Endothelial cell of umbilical vein (primary cell): ENCODE data around the gene NF2. TPM values are rescaled to one million over a fixed set of nuclear protein-coding genes. Genes with fewer than 3 reads are reported as not detected.

ENCODE experiments used
- BruUV-seq: library from RNA; stranded (reverse); fragments of 400-500 nt; replicated peaks from 2 replicates; lab custom pipeline; 2021; lab: Mats Ljungman, UMichigan
- CTCF ChIA-PET: fragments of 300-600, 350-600 bp; sonication (Branson Sonifier 250); formaldehyde crosslinking; loops from one replicate; lab custom pipeline; 2021; ENCODE audit warnings: antibody characterized with exemption, inconsistent platforms; lab: Charles Lee
- POLR2A ChIA-PET: fragments of 300-600, 350-600 bp; sonication (Branson Sonifier 250); formaldehyde crosslinking; loops from one replicate; lab custom pipeline; 2021; ENCODE audit warnings: antibody characterized with exemption, inconsistent platforms; lab: Charles Lee
- DNase-seq: peaks from one replicate; pipeline ENCODE4 v3.0.0-alpha.2; 2011; ENCODE audit warnings: low read depth, low spot score
- FAIRE-seq: peaks from 2 replicates; lab custom pipeline; 2011; peaks lifted over from hg19 to GRCh38; lab: Jason Lieb, UNC
- H2AFZ ChIP-seq: 2 replicates; pipeline ENCODE4 v1.6.0; 2012; ENCODE audit warnings: low read depth, low read length, control low read depth, inconsistent platforms
- H3K27ac ChIP-seq: 2 replicates; pipeline ENCODE4 v1.5.1; 2011; ENCODE audit warnings: low read depth, mild to moderate bottlenecking, control low read depth, low read length, moderate library complexity; ENCODE audit not compliant: insufficient read depth
- H3K27me3 ChIP-seq, 2 experiments: 2 replicates each; pipeline versions ENCODE4 v1.6.0 to v1.6.1; 2011; ENCODE audit warnings: low read length in 2 of 2, mixed read lengths in 1 of 2; ENCODE audit not compliant: control insufficient read depth in 2 of 2, insufficient read depth in 2 of 2
- H3K36me3 ChIP-seq, 2 experiments: 2 replicates in 1 of 2; 3 replicates in 1 of 2; pipeline ENCODE4 v1.5.1; 2011; ENCODE audit warnings: low read length in 2 of 2, mild to moderate bottlenecking in 1 of 2, moderate library complexity in 1 of 2; ENCODE audit not compliant: control insufficient read depth in 2 of 2, insufficient read depth in 2 of 2; ENCODE audit errors: extremely low read depth in 1 of 2
- H3K4me1 ChIP-seq: 3 replicates; pipeline ENCODE4 v1.5.1; 2011; ENCODE audit warnings: mild to moderate bottlenecking, low read length; ENCODE audit not compliant: control insufficient read depth, insufficient read depth; ENCODE audit errors: extremely low read depth
- H3K4me2 ChIP-seq: 2 replicates; pipeline ENCODE4 v1.6.1; 2011; ENCODE audit warnings: low read length, control low read depth, mixed read lengths; ENCODE audit not compliant: insufficient read depth
- H3K4me3 ChIP-seq, 3 experiments: fragments of 200-600 bp in 1 of 3; sonication (generic), shearing (Covaris generic) in 1 of 3; replicated peaks in 1 of 3; 2 replicates each; pipeline ENCODE4 v1.5.1; 2011 to 2016; ENCODE audit warnings: control low read depth in 3 of 3, low read length in 3 of 3, mild to moderate bottlenecking in 2 of 3, inconsistent platforms in 1 of 3, low read depth in 1 of 3, moderate library complexity in 1 of 3; ENCODE audit not compliant: insufficient read depth in 1 of 3
- H3K79me2 ChIP-seq: 2 replicates; pipeline ENCODE4 v1.6.0; 2012; ENCODE audit warnings: low read length, inconsistent platforms; ENCODE audit not compliant: control insufficient read depth, insufficient read depth
- H3K9ac ChIP-seq: replicated peaks from 2 replicates; pipeline ENCODE3; 2011; ENCODE audit warnings: low read length, control low read depth; ENCODE audit not compliant: insufficient read depth; ENCODE audit errors: extremely low read depth
- H3K9me1 ChIP-seq: replicated peaks from 3 replicates; pipeline ENCODE4 v1.6.0; 2011; ENCODE audit warnings: mild to moderate bottlenecking, low read length; ENCODE audit not compliant: control insufficient read depth, insufficient read depth; ENCODE audit errors: extremely low read depth
- H3K9me3 ChIP-seq: replicated peaks from 2 replicates; pipeline ENCODE4 v1.5.1; 2012; ENCODE audit warnings: low read length, inconsistent platforms; ENCODE audit not compliant: control insufficient read depth, insufficient read depth
- H4K20me1 ChIP-seq: replicated peaks from 2 replicates; pipeline ENCODE3; 2011; ENCODE audit warnings: mild to moderate bottlenecking, low read length; ENCODE audit not compliant: control insufficient read depth, insufficient read depth; ENCODE audit errors: extremely low read depth
- EZH2 ChIP-seq: IDR thresholded peaks from 2 replicates; pipeline ENCODE4 v1.6.1; 2012; ENCODE audit warnings: borderline replicate concordance, low read depth, mild to moderate bottlenecking, moderate library complexity, low read length, inconsistent platforms; ENCODE audit not compliant: severe bottlenecking
- FOS ChIP-seq: IDR thresholded peaks from 2 replicates; pipeline ENCODE4 v1.6.1; 2011; ENCODE audit warnings: mild to moderate bottlenecking, low read length, moderate library complexity, borderline replicate concordance; ENCODE audit not compliant: insufficient read depth
- GATA2 ChIP-seq: IDR thresholded peaks from 2 replicates; pipeline ENCODE4 v1.7.0; 2011; ENCODE audit warnings: low read depth, mild to moderate bottlenecking, moderate library complexity, mixed read lengths, low read length; ENCODE audit not compliant: insufficient read length, insufficient read depth
- JUN ChIP-seq: IDR thresholded peaks from 2 replicates; pipeline ENCODE4 v1.6.1; 2011; ENCODE audit warnings: borderline replicate concordance, low read depth; ENCODE audit not compliant: insufficient read length, insufficient read depth
- MYC ChIP-seq: IDR thresholded peaks from one replicate; pipeline ENCODE4 v1.6.1; 2011; ENCODE audit warnings: mild to moderate bottlenecking, low read depth, low read length
- POLR2A ChIP-seq: IDR thresholded peaks from 2 replicates; pipeline ENCODE4 v1.6.1; 2012; ENCODE audit warnings: low read depth, mild to moderate bottlenecking, control low read depth, low read length
- POLR2AphosphoS5 ChIP-seq: IDR thresholded peaks from 2 replicates; pipeline ENCODE4 v1.6.1; 2012; ENCODE audit warnings: low read depth, mild to moderate bottlenecking, control low read depth, low read length, moderate library complexity; ENCODE audit not compliant: insufficient read depth
- dilution Hi-C: fragments of 300-500 bp; cut with MboI; formaldehyde crosslinking; loops from one replicate; pipeline ENCODE4 v1.15.0; 2019; ENCODE audit warnings: low sequenced_read_pairs; ENCODE audit not compliant: extremely low pct_ligation_motif_present
- intact Hi-C: fragments of 100-400 bp; cut with micrococcal nuclease; formaldehyde crosslinking; loops from one replicate; pipeline ENCODE4 v1.10.0; 2022
- polyA plus RNA-seq, 4 experiments: library from polyadenylated mRNA; depleted of rRNA in 3 of 4; stranded (reverse) in 3 of 4; unstranded in 1 of 4; fragments of >200 nt; gene quantifications; 2 replicates each; pipeline versions ENCODE4 v1.2.1 to v1.2.3, GENCODE V29; 2011 to 2012; ENCODE audit warnings: missing spikeins in 1 of 4
- total RNA-seq: library from RNA; stranded (reverse); gene quantifications from 2 replicates; pipeline ENCODE4 v1.2.3, GENCODE V29; 2021
- TF ChIP-seq, protein P1 (sequence below), 2 donors: IDR thresholded peaks; 1 replicate in 1 of 2; 2 replicates in 1 of 2; pipeline ENCODE4 v1.5.1; 2011; ENCODE audit warnings: low read length in 2 of 2, mild to moderate bottlenecking in 2 of 2, moderate library complexity in 2 of 2, control low read depth in 1 of 2, inconsistent platforms in 1 of 2, low read depth in 1 of 2; ENCODE audit not compliant: insufficient read depth in 1 of 2; ENCODE audit errors: extremely low read depth in 1 of 2
- TF ChIP-seq, protein P2 (sequence below): IDR thresholded peaks from 2 replicates; pipeline ENCODE4 v1.6.1; 2011; ENCODE audit not compliant: insufficient read depth, insufficient read length

The NF2 gene
- total and polyA plus RNA-seq, 2 donors (not counting 3 experiments of a cell fraction or from before 2014, with no cell fraction given), result 27.8 to 115 TPM

GRCh38 chr22:29739346-29739875 lies 136.0 kb downstream of the NF2 start:
- H2AFZ ChIP-seq, result no peak overlapping the region
- CTCF ChIA-PET, result interaction anchor here (1.3 to 1.6 kb wide), 3 partner anchors 42 to 266 kb away, joined by 3 to 7 read pairs (median 4); no protein-coding TSS in a partner anchor
- no peak overlapping the region for H3K4me3 ChIP-seq
- FAIRE-seq (no peak), DNase-seq (no peak)
- no peaks in the 10 kb centered on the region for H3K27me3 ChIP-seq
- POLR2A ChIA-PET, result no interaction called here
- H3K36me3 ChIP-seq, result peaks cover 0 to 4% of the 10 kb centered on the region in 2 experiments
- intact Hi-C loops, result no loop called here
- BruUV-seq, result no TSS peak
- H3K9me3 ChIP-seq, result no peaks in the 10 kb centered on the region
- H3K27ac ChIP-seq, result no peak overlapping the region
- no peak overlapping the region for H3K4me2 ChIP-seq
- no peak for TF ChIP-seq MYC
- TF ChIP-seq POLR2AphosphoS5, result no peak
- TF ChIP-seq GATA2, result no peak
- TF ChIP-seq, protein P1, sequence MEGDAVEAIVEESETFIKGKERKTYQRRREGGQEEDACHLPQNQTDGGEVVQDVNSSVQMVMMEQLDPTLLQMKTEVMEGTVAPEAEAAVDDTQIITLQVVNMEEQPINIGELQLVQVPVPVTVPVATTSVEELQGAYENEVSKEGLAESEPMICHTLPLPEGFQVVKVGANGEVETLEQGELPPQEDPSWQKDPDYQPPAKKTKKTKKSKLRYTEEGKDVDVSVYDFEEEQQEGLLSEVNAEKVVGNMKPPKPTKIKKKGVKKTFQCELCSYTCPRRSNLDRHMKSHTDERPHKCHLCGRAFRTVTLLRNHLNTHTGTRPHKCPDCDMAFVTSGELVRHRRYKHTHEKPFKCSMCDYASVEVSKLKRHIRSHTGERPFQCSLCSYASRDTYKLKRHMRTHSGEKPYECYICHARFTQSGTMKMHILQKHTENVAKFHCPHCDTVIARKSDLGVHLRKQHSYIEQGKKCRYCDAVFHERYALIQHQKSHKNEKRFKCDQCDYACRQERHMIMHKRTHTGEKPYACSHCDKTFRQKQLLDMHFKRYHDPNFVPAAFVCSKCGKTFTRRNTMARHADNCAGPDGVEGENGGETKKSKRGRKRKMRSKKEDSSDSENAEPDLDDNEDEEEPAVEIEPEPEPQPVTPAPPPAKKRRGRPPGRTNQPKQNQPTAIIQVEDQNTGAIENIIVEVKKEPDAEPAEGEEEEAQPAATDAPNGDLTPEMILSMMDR (IDR thresholded peaks at IDR 0.05; ENCODE audit: extremely low read depth in 1 of 2, insufficient read depth in 1 of 2, low read depth in 1 of 2, low read length in 2 of 2), result no peak
- no peak for TF ChIP-seq FOS
- TF ChIP-seq JUN, result no peak
- TF ChIP-seq, protein P2, sequence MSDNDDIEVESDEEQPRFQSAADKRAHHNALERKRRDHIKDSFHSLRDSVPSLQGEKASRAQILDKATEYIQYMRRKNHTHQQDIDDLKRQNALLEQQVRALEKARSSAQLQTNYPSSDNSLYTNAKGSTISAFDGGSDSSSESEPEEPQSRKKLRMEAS, result no peak
- no peak for TF ChIP-seq EZH2
- TF ChIP-seq POLR2A, result no peak
- H3K9me1 ChIP-seq, result no peaks in the 10 kb centered on the region
- no peaks in the 10 kb centered on the region for H3K4me1 ChIP-seq
- H3K79me2 ChIP-seq, result no peaks in the 10 kb centered on the region
- no peak overlapping the region for H3K9ac ChIP-seq
- dilution Hi-C loops, result no loop called here
- H4K20me1 ChIP-seq, result no peaks in the 10 kb centered on the region
